ENCODE data around the gene LEUTX. TPM values are rescaled to one million over a fixed set of nuclear protein-coding genes. Genes with fewer than 3 reads are reported as not detected.

LEUTX gene
- total and polyA plus RNA-seq, 5 donors from 2014 or later, result not detected

- DNase-seq (no peak), ATAC-seq (ENCODE audit: low read depth in 2 of 2) (no peak)
- Histone ChIP-seq H3K27me3 (ENCODE audit: control insufficient read depth, insufficient read depth, low read length) (no peaks in the 10 kb centered on the region), H3K27ac (ENCODE audit: insufficient read depth, low read length, poor library complexity, severe bottlenecking) (no peak overlapping the region), H3K9me3 (ENCODE audit: control insufficient read depth in 2 of 2, low read length in 2 of 2) (no peaks in the 10 kb centered on the region), H3K36me3 (ENCODE audit: control insufficient read depth, insufficient read depth, low read length) (peaks cover 7% of the 10 kb centered on the region), H3K4me3 (ENCODE audit: low read depth, low read length) (no peak overlapping the region), H3K4me1 (ENCODE audit: control insufficient read depth, insufficient read depth, low read length, poor library complexity, severe bottlenecking) (no peaks in the 10 kb centered on the region)
- Mint-ChIP-seq H3K9me3 (no peaks in the 10 kb centered on the region), H3K36me3 (peaks cover 35% of the 10 kb centered on the region), H3K27ac (no peak overlapping the region), H3K4me1 (peaks cover 0 to 21% (median 10%) of the 10 kb centered on the region in 4 donors), H3K27me3 (no peaks in the 10 kb centered on the region), H3K4me3 (no peak overlapping the region)
Observed at GRCh38 chr19:39816287-39817048, 37.8 kb downstream of the LEUTX start.

DNA sequence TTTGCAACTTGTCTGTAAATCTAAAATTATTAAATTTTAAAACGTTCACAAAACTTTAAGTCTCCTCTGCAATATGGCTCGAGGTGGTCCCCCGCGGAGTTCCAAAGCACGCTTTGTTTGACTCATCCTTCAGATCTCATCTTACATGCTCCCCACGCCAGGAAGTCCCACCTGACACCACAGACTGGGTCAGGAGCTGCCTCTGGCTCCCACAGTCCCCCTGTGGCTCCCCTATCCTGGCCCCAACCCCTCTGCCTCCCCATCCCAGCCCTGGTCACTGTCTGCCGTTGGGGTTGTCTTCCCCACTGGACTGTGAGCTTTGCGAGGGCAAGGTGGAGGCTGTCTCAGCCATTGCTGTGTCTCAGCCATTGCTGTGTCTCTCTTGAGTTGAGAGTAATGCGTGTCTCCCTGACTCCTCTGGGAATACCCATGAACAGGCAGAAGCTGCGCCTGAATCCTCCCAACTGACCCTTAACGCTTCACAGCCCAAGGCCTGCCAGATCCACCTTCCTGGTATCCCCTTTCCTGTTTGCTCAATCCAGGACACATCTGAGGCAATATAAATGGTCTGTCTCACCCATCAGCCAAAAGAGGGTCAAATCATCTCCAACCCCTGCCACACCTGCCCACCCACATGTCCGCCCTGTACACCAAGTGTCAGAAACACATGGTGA is 39.4 kb downstream of the LEUTX start:
- Histone ChIP-seq H3K36me3 (ENCODE audit: control insufficient read depth, insufficient read depth, low read length) (peaks cover 7% of the 10 kb centered on the region), H3K4me1 (ENCODE audit: control insufficient read depth, insufficient read depth, low read length, poor library complexity, severe bottlenecking) (no peaks in the 10 kb centered on the region), H3K27me3 (ENCODE audit: control insufficient read depth, insufficient read depth, low read length) (no peaks in the 10 kb centered on the region), H3K27ac (ENCODE audit: insufficient read depth, low read length, poor library complexity, severe bottlenecking) (no peak overlapping the region), H3K4me3 (ENCODE audit: low read depth, low read length) (no peak overlapping the region), H3K9me3 (ENCODE audit: control insufficient read depth in 2 of 2, low read length in 2 of 2) (no peaks in the 10 kb centered on the region)
- H3K4me3 Mint-ChIP-seq, result no peak overlapping the region
- no peaks in the 10 kb centered on the region for H3K27me3 Mint-ChIP-seq
- peak overlapping the region in 1 of 3 donors; percentile 29 for H3K27ac Mint-ChIP-seq
- no peak for DNase-seq
- peaks cover 0 to 21% (median 10%) of the 10 kb centered on the region in 4 donors for H3K4me1 Mint-ChIP-seq
- ATAC-seq (ENCODE audit: low read depth in 2 of 2), result no peak
- H3K36me3 Mint-ChIP-seq, result peaks cover 35% of the 10 kb centered on the region
- H3K9me3 Mint-ChIP-seq, result no peaks in the 10 kb centered on the region

GRCh38 chr19:39818626-39819097 is 40.0 kb downstream of the LEUTX start:
- H3K4me1 ChIP-seq (ENCODE audit: control insufficient read depth, insufficient read depth, low read length, poor library complexity, severe bottlenecking), result peaks cover 6% of the 10 kb centered on the region
- ATAC-seq (ENCODE audit: low read depth in 2 of 2), result no peak
- H3K9me3 ChIP-seq (ENCODE audit: control insufficient read depth in 2 of 2, low read length in 2 of 2), result no peaks in the 10 kb centered on the region
- H3K36me3 ChIP-seq (ENCODE audit: control insufficient read depth, insufficient read depth, low read length), result peaks cover 7% of the 10 kb centered on the region
- H3K27me3 ChIP-seq (ENCODE audit: control insufficient read depth, insufficient read depth, low read length), result no peaks in the 10 kb centered on the region
- Mint-ChIP-seq H3K9me3 (no peaks in the 10 kb centered on the region), H3K27ac (peak overlapping the region in 2 of 3 donors; percentile 29 to 78), H3K27me3 (no peaks in the 10 kb centered on the region), H3K36me3 (peaks cover 31% of the 10 kb centered on the region), H3K4me3 (no peak overlapping the region), H3K4me1 (peaks cover 0 to 21% (median 9%) of the 10 kb centered on the region in 4 donors)
- H3K4me3 ChIP-seq (ENCODE audit: low read depth, low read length), result no peak overlapping the region
- H3K27ac ChIP-seq (ENCODE audit: insufficient read depth, low read length, poor library complexity, severe bottlenecking), result no peak overlapping the region
- no peak for DNase-seq

DNA sequence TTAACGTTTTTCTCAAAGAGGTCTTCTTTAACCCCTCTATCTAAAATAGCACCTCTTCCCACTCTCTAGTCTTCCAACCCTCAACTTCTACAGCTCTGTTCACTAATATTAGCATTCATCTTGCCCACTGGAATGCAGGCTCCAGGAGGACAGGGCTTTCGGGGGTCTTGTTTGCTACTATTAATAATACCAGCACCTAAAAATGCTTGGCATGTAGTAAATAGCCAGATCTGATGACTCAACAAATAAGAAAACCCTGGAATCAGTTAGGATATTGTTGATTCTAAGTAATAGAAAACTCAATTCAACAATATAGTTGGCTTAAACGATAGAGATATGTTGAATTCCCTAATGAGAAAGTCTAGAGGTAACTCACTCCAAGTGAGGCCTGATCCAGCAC is 41.1 kb downstream of the LEUTX start:
- ATAC-seq (ENCODE audit: low read depth in 2 of 2) (no peak), DNase-seq (no peak)
- H3K4me1 Mint-ChIP-seq, result peaks cover 0 to 21% (median 8%) of the 10 kb centered on the region in 4 donors
- no peak overlapping the region for H3K27ac Mint-ChIP-seq
- H3K27me3 Mint-ChIP-seq, result no peaks in the 10 kb centered on the region
- H3K4me3 ChIP-seq (ENCODE audit: low read depth, low read length), result no peak overlapping the region
- H3K27me3 ChIP-seq (ENCODE audit: control insufficient read depth, insufficient read depth, low read length), result no peaks in the 10 kb centered on the region
- H3K36me3 Mint-ChIP-seq, result peaks cover 31% of the 10 kb centered on the region
- no peaks in the 10 kb centered on the region for H3K9me3 Mint-ChIP-seq
- H3K27ac ChIP-seq (ENCODE audit: insufficient read depth, low read length, poor library complexity, severe bottlenecking), result no peak overlapping the region
- peaks cover 7% of the 10 kb centered on the region for H3K36me3 ChIP-seq (ENCODE audit: control insufficient read depth, insufficient read depth, low read length)
- no peaks in the 10 kb centered on the region for H3K9me3 ChIP-seq (ENCODE audit: control insufficient read depth in 2 of 2, low read length in 2 of 2)
- H3K4me3 Mint-ChIP-seq, result no peak overlapping the region
- peaks cover 17% of the 10 kb centered on the region for H3K4me1 ChIP-seq (ENCODE audit: control insufficient read depth, insufficient read depth, low read length, poor library complexity, severe bottlenecking)

DNA sequence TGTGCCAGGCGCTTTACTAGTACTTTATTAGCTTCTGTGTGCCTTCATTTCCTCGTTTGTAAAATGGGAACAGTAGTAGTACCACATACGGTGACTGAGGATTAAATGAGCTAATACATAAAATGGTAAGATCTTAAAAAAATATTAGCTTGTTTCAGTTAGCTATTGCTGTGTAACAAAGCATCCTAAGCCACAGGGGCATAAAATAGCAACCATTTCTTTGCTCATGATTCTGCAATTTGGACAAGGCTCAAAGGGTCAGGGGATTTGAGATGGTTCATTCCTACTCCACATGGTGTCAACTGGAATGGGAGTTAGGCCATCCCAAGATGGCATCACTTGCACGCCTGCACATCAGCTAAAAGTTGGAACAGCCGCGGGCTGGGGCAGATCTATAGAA is 42.0 kb downstream of the LEUTX start:
- no peaks in the 10 kb centered on the region for H3K27me3 ChIP-seq (ENCODE audit: control insufficient read depth, insufficient read depth, low read length)
- DNase-seq, result no peak
- ATAC-seq (ENCODE audit: low read depth in 2 of 2), result no peak
- Mint-ChIP-seq H3K27me3 (no peaks in the 10 kb centered on the region), H3K36me3 (peaks cover 28% of the 10 kb centered on the region), H3K9me3 (no peaks in the 10 kb centered on the region), H3K4me1 (peaks cover 0 to 21% (median 7%) of the 10 kb centered on the region in 4 donors), H3K4me3 (no peak overlapping the region), H3K27ac (no peak overlapping the region)
- no peaks in the 10 kb centered on the region for H3K9me3 ChIP-seq (ENCODE audit: control insufficient read depth in 2 of 2, low read length in 2 of 2)
- H3K4me1 ChIP-seq (ENCODE audit: control insufficient read depth, insufficient read depth, low read length, poor library complexity, severe bottlenecking), result peaks cover 20% of the 10 kb centered on the region
- H3K36me3 ChIP-seq (ENCODE audit: control insufficient read depth, insufficient read depth, low read length), result peaks cover 7% of the 10 kb centered on the region
- H3K27ac ChIP-seq (ENCODE audit: insufficient read depth, low read length, poor library complexity, severe bottlenecking), result no peak overlapping the region
- no peak overlapping the region for H3K4me3 ChIP-seq (ENCODE audit: low read depth, low read length)

DNA sequence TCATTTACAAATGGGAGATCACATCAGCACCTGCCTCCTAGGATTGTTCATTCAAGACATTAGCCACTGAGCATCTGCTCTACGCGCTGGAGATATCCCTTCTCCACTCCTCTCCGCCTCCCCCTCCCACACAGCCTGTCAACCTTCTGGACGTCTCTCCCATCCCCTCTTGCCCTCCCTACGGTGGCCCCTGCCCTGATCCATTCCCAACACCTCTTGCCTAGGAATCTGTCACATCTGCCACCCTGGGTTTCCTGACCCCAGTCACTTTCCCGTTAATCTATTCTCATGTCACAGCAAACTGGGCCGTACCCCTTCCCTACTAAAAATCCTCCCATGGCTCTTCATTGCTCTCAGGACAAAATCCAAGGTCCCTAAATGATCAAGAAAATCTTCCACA is 45.0 kb downstream of the LEUTX start:
- H3K4me1 ChIP-seq (ENCODE audit: control insufficient read depth, insufficient read depth, low read length, poor library complexity, severe bottlenecking), result peaks cover 20% of the 10 kb centered on the region
- ATAC-seq (ENCODE audit: low read depth in 2 of 2), result no peak
- no peaks in the 10 kb centered on the region for H3K27me3 Mint-ChIP-seq

GRCh38 chr19:39824143-39825092 is 45.8 kb downstream of the LEUTX start:
- peaks cover 11% of the 10 kb centered on the region for H3K36me3 ChIP-seq (ENCODE audit: control insufficient read depth, insufficient read depth, low read length)
- no peaks in the 10 kb centered on the region for H3K9me3 ChIP-seq (ENCODE audit: control insufficient read depth in 2 of 2, low read length in 2 of 2)
- peaks cover 0 to 14% (median 9%) of the 10 kb centered on the region in 4 donors for H3K4me1 Mint-ChIP-seq
- no peak overlapping the region for H3K4me3 Mint-ChIP-seq
- H3K27me3 ChIP-seq (ENCODE audit: control insufficient read depth, insufficient read depth, low read length), result no peaks in the 10 kb centered on the region
- H3K9me3 Mint-ChIP-seq, result no peaks in the 10 kb centered on the region
- no peaks in the 10 kb centered on the region for H3K27me3 Mint-ChIP-seq
- ATAC-seq (ENCODE audit: low read depth in 2 of 2), result peak; percentile 97 to 99
- peak overlapping the region; percentile 71 for H3K4me3 ChIP-seq (ENCODE audit: low read depth, low read length)
- H3K27ac Mint-ChIP-seq, result no peak overlapping the region
- H3K27ac ChIP-seq (ENCODE audit: insufficient read depth, low read length, poor library complexity, severe bottlenecking), result peak overlapping the region; percentile 70
- H3K36me3 Mint-ChIP-seq, result peaks cover 24% of the 10 kb centered on the region
- peaks cover 20% of the 10 kb centered on the region for H3K4me1 ChIP-seq (ENCODE audit: control insufficient read depth, insufficient read depth, low read length, poor library complexity, severe bottlenecking)
- DNase-seq, result peak; percentile 85 to 96 (median 88)

More for the DNA sequence above, 45.0 kb downstream of the LEUTX start:
- peaks cover 26% of the 10 kb centered on the region for H3K36me3 Mint-ChIP-seq
- H3K4me1 Mint-ChIP-seq, result peaks cover 0 to 16% (median 10%) of the 10 kb centered on the region in 4 donors
- no peak for DNase-seq
- Histone ChIP-seq H3K4me3 (ENCODE audit: low read depth, low read length) (peak overlapping the region; percentile 71), H3K27me3 (ENCODE audit: control insufficient read depth, insufficient read depth, low read length) (no peaks in the 10 kb centered on the region), H3K9me3 (ENCODE audit: control insufficient read depth in 2 of 2, low read length in 2 of 2) (no peaks in the 10 kb centered on the region), H3K36me3 (ENCODE audit: control insufficient read depth, insufficient read depth, low read length) (peaks cover 9% of the 10 kb centered on the region), H3K27ac (ENCODE audit: insufficient read depth, low read length, poor library complexity, severe bottlenecking) (peak overlapping the region; percentile 70)
- no peak overlapping the region for H3K27ac Mint-ChIP-seq
- no peaks in the 10 kb centered on the region for H3K9me3 Mint-ChIP-seq
- H3K4me3 Mint-ChIP-seq, result no peak overlapping the region
